ENCODE measurements around the gene ATF6.

Gene ATF6

GRCh38 chr1:161872506-161872905 lies 106.4 kb downstream of the ATF6 start:
- in situ Hi-C loops (cut with HindIII; ENCODE audit: low sequenced_read_pairs): no loop called here

- in situ Hi-C loops (cut with HindIII; ENCODE audit: low sequenced_read_pairs): no loop called here
Observed at GRCh38 chr1:161879261-161879660, 113.1 kb downstream of the ATF6 start.

GRCh38 chr1:161884475-161884874 lies 118.4 kb downstream of the ATF6 start:
- in situ Hi-C loops (cut with HindIII; ENCODE audit: low sequenced_read_pairs): no loop called here

GRCh38 chr1:161885003-161885402 lies 118.9 kb downstream of the ATF6 start:
- in situ Hi-C loops (cut with HindIII; ENCODE audit: low sequenced_read_pairs): no loop called here

GRCh38 chr1:161885759-161886158 lies 119.6 kb downstream of the ATF6 start:
- in situ Hi-C loops (cut with HindIII; ENCODE audit: low sequenced_read_pairs): no loop called here

- in situ Hi-C loops (cut with HindIII; ENCODE audit: low sequenced_read_pairs): no loop called here
Observed at GRCh38 chr1:161886589-161886988, 120.5 kb downstream of the ATF6 start.

GRCh38 chr1:161887730-161888287 lies 121.7 kb downstream of the ATF6 start:
- in situ Hi-C loops (cut with HindIII; ENCODE audit: low sequenced_read_pairs): no loop called here

- in situ Hi-C loops (cut with HindIII; ENCODE audit: low sequenced_read_pairs): no loop called here
Observed at GRCh38 chr1:161890574-161890973, 124.5 kb downstream of the ATF6 start.

- in situ Hi-C loops (cut with HindIII; ENCODE audit: low sequenced_read_pairs): no loop called here
Observed at GRCh38 chr1:161899091-161899490, 133.0 kb downstream of the ATF6 start.

GRCh38 chr1:161900160-161900559 lies 134.0 kb downstream of the ATF6 start:
- in situ Hi-C loops (cut with HindIII; ENCODE audit: low sequenced_read_pairs): no loop called here

- in situ Hi-C loops (cut with HindIII; ENCODE audit: low sequenced_read_pairs): no loop called here
Observed at GRCh38 chr1:161902182-161902581, 136.1 kb downstream of the ATF6 start.

- in situ Hi-C loops (cut with HindIII; ENCODE audit: low sequenced_read_pairs): no loop called here
Observed at GRCh38 chr1:161905269-161905884, 139.3 kb downstream of the ATF6 start.

GRCh38 chr1:161907265-161907664 lies 141.1 kb downstream of the ATF6 start:
- in situ Hi-C loops (cut with HindIII; ENCODE audit: low sequenced_read_pairs): no loop called here

- in situ Hi-C loops (cut with HindIII; ENCODE audit: low sequenced_read_pairs): no loop called here
Observed at GRCh38 chr1:161908264-161908663, 142.1 kb downstream of the ATF6 start.

GRCh38 chr1:161910604-161911003 lies 144.5 kb downstream of the ATF6 start:
- in situ Hi-C loops (cut with HindIII; ENCODE audit: low sequenced_read_pairs): loop anchor here (10.0 kb wide), 1 partner anchor 64 kb away; no protein-coding TSS in a partner anchor

GRCh38 chr1:161913482-161914140 lies 147.5 kb downstream of the ATF6 start:
- in situ Hi-C loops (cut with HindIII; ENCODE audit: low sequenced_read_pairs): loop anchor here (10.0 kb wide), 1 partner anchor 61 kb away; no protein-coding TSS in a partner anchor

- in situ Hi-C loops (cut with HindIII; ENCODE audit: low sequenced_read_pairs): loop anchor here (10.0 kb wide), 1 partner anchor 60 kb away; no protein-coding TSS in a partner anchor
Observed at GRCh38 chr1:161914595-161914994, 148.5 kb downstream of the ATF6 start.

GRCh38 chr1:161915051-161915503 lies 149.0 kb downstream of the ATF6 start:
- in situ Hi-C loops (cut with HindIII; ENCODE audit: low sequenced_read_pairs): loop anchor here (10.0 kb wide), 1 partner anchor 60 kb away; no protein-coding TSS in a partner anchor

GRCh38 chr1:161915978-161916377 lies 149.9 kb downstream of the ATF6 start:
- in situ Hi-C loops (cut with HindIII; ENCODE audit: low sequenced_read_pairs): loop anchor here (10.0 kb wide), 1 partner anchor 59 kb away; no protein-coding TSS in a partner anchor

GRCh38 chr1:161919229-161919628 lies 153.1 kb downstream of the ATF6 start:
- in situ Hi-C loops (cut with HindIII; ENCODE audit: low sequenced_read_pairs): loop anchor here (10.0 kb wide), 1 partner anchor 56 kb away; no protein-coding TSS in a partner anchor

GRCh38 chr1:161921491-161921890 lies 155.4 kb downstream of the ATF6 start:
- in situ Hi-C loops (cut with HindIII; ENCODE audit: low sequenced_read_pairs): no loop called here

- in situ Hi-C loops (cut with HindIII; ENCODE audit: low sequenced_read_pairs): no loop called here
Observed at GRCh38 chr1:161921990-161922389, 155.9 kb downstream of the ATF6 start.
